SK-N-SH treated with all-trans-retinoic acid at 6 μM for 48 hours (cell line): ENCODE results near the gene MAPKBP1.

ENCODE experiments used
- ATAC-seq: fragments of 200-7000 bp; cut with Tn5 transposase; 3 replicates; pipeline ENCODE4 v1.9.1; 2020; ENCODE audit warnings: mild to moderate bottlenecking, moderate library complexity
- ARNTL ChIP-seq: fragments of 450-650 bp; formaldehyde crosslinking; IDR thresholded peaks from 2 replicates; pipeline ENCODE4 v1.5.0; 2020; ENCODE audit warnings: low read depth, mild to moderate bottlenecking, moderate library complexity, borderline replicate concordance
- BACH2 ChIP-seq: fragments of 250-450 bp; sonication (Bioruptor Pico); IDR thresholded peaks from 2 replicates; pipeline ENCODE4 v1.9.0; 2021; ENCODE audit warnings: mild to moderate bottlenecking, borderline replicate concordance
- CSDC2 ChIP-seq: fragments of 250-450 bp; sonication (Bioruptor Pico); IDR thresholded peaks from 2 replicates; pipeline ENCODE4 v1.5.0; 2020; ENCODE audit warnings: mild to moderate bottlenecking, moderate library complexity
- CSRNP3 ChIP-seq: fragments of 250-450 bp; sonication (Bioruptor Pico); IDR thresholded peaks from 2 replicates; pipeline ENCODE4 v1.5.1; 2021; ENCODE audit warnings: mild to moderate bottlenecking, moderate library complexity
- ESRRG ChIP-seq: fragments of 250-450 bp; sonication (Bioruptor Pico); IDR thresholded peaks from 2 replicates; pipeline ENCODE4 v1.6.1; 2021; ENCODE audit warnings: mild to moderate bottlenecking
- GLIS3 ChIP-seq: fragments of 250-450 bp; sonication (Bioruptor Pico); IDR thresholded peaks from 2 replicates; pipeline ENCODE4 v1.5.0; 2020; ENCODE audit warnings: mild to moderate bottlenecking, moderate library complexity
- OSR1 ChIP-seq: fragments of 250-450 bp; sonication (Bioruptor Pico); IDR thresholded peaks from 2 replicates; pipeline ENCODE4 v1.8.0; 2022; ENCODE audit warnings: moderate library complexity, mild to moderate bottlenecking, inconsistent platforms
- POU6F1 ChIP-seq: fragments of 250-450 bp; sonication (Bioruptor Pico); IDR thresholded peaks from 2 replicates; pipeline ENCODE4 v1.8.0; 2021; ENCODE audit warnings: low read depth, mild to moderate bottlenecking, moderate library complexity, borderline replicate concordance
- PPARA ChIP-seq: fragments of 250-450 bp; sonication (Bioruptor Pico); IDR thresholded peaks from 2 replicates; pipeline ENCODE4 v1.5.0; 2020; ENCODE audit warnings: mild to moderate bottlenecking, borderline replicate concordance
- RARB ChIP-seq: fragments of 250-450 bp; sonication (Bioruptor Pico); IDR thresholded peaks from 2 replicates; pipeline ENCODE4 v1.8.0; 2021; ENCODE audit warnings: mild to moderate bottlenecking, moderate library complexity
- SNAI2 ChIP-seq: fragments of 250-450 bp; sonication (Bioruptor Pico); IDR thresholded peaks from 2 replicates; pipeline ENCODE4 v1.5.0; 2020; ENCODE audit warnings: mild to moderate bottlenecking, moderate library complexity
- ZFP3 ChIP-seq: fragments of 250-450 bp; sonication (Bioruptor Pico); IDR thresholded peaks from 2 replicates; pipeline ENCODE4 v1.5.0; 2020; ENCODE audit warnings: mild to moderate bottlenecking, moderate library complexity
- ZNF565 ChIP-seq: fragments of 450-650 bp; formaldehyde crosslinking; conservative IDR thresholded peaks from 2 replicates; pipeline ENCODE4 v1.5.0; 2020; ENCODE audit warnings: low read depth, mild to moderate bottlenecking, moderate library complexity
- ZNF70 ChIP-seq: fragments of 450-650 bp; formaldehyde crosslinking; IDR thresholded peaks from 2 replicates; pipeline ENCODE4 v1.5.0; 2020; ENCODE audit warnings: mild to moderate bottlenecking, moderate library complexity
- TF ChIP-seq, protein P1 (sequence below): fragments of 250-450 bp; sonication (Bioruptor Pico); IDR thresholded peaks from 2 replicates; pipeline ENCODE4 v1.5.0; 2020; ENCODE audit warnings: mild to moderate bottlenecking, moderate library complexity
- TF ChIP-seq, protein P2 (sequence below): fragments of 250-450 bp; sonication (Bioruptor Pico); IDR thresholded peaks from 2 replicates; pipeline ENCODE4 v1.5.1; 2020; ENCODE audit warnings: low read depth, mild to moderate bottlenecking, moderate library complexity
- TF ChIP-seq, protein P3 (sequence below): fragments of 250-450 bp; sonication (Bioruptor Pico); IDR thresholded peaks from 2 replicates; pipeline ENCODE4 v1.8.0; 2020; ENCODE audit warnings: mild to moderate bottlenecking, moderate library complexity, borderline replicate concordance

MAPKBP1 gene

DNA sequence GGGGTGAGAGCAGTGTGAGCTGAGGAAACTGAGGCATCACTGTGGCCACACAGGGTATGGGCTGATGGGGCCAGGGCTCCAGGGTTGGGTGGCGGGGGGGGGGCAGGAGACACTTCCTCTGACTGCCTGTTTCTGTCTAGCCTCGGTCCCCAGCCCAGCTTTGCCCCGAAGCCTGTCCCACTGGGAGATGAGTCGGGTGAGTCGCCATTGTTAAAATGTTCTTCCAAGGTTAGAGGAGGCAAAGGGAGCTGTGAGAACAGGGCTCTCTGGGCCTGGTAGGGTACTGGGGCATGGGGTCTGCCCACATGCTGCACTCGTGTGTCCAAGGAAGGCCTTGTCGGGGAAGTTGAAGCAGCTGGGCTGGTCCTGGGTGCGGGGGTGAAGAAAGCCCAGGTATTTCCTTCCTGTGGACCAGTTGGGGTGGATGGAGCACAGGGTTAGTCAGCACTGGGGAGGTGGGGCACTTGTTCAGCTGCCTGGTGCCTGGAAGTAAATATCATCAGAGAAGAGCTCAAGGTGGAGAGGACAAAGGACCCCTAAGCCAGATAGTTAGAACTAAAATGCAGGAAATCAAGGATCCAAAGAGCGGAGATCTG is 45.3 kb downstream of the MAPKBP1 start (continued):
- TF ChIP-seq, protein P1, sequence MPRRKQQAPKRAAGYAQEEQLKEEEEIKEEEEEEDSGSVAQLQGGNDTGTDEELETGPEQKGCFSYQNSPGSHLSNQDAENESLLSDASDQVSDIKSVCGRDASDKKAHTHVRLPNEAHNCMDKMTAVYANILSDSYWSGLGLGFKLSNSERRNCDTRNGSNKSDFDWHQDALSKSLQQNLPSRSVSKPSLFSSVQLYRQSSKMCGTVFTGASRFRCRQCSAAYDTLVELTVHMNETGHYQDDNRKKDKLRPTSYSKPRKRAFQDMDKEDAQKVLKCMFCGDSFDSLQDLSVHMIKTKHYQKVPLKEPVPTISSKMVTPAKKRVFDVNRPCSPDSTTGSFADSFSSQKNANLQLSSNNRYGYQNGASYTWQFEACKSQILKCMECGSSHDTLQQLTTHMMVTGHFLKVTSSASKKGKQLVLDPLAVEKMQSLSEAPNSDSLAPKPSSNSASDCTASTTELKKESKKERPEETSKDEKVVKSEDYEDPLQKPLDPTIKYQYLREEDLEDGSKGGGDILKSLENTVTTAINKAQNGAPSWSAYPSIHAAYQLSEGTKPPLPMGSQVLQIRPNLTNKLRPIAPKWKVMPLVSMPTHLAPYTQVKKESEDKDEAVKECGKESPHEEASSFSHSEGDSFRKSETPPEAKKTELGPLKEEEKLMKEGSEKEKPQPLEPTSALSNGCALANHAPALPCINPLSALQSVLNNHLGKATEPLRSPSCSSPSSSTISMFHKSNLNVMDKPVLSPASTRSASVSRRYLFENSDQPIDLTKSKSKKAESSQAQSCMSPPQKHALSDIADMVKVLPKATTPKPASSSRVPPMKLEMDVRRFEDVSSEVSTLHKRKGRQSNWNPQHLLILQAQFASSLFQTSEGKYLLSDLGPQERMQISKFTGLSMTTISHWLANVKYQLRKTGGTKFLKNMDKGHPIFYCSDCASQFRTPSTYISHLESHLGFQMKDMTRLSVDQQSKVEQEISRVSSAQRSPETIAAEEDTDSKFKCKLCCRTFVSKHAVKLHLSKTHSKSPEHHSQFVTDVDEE: no peak
- no peak for TF ChIP-seq PPARA (CRISPR knock-in tag)
- TF ChIP-seq, all 23 proteins: peak for 0

- TF ChIP-seq SNAI2 (CRISPR knock-in tag) (no peak), ZNF70 (CRISPR knock-in tag) (no peak), ZFP3 (CRISPR knock-in tag) (no peak), OSR1 (CRISPR knock-in tag) (no peak), BACH2 (CRISPR knock-in tag) (no peak), ZNF565 (CRISPR knock-in tag) (no peak), POU6F1 (no peak), CSDC2 (no peak)
- TF ChIP-seq, protein P2, sequence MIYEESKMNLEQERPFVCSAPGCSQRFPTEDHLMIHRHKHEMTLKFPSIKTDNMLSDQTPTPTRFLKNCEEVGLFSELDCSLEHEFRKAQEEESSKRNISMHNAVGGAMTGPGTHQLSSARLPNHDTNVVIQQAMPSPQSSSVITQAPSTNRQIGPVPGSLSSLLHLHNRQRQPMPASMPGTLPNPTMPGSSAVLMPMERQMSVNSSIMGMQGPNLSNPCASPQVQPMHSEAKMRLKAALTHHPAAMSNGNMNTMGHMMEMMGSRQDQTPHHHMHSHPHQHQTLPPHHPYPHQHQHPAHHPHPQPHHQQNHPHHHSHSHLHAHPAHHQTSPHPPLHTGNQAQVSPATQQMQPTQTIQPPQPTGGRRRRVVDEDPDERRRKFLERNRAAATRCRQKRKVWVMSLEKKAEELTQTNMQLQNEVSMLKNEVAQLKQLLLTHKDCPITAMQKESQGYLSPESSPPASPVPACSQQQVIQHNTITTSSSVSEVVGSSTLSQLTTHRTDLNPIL: no peak
- TF ChIP-seq, protein P1: no peak
- no peak for ATAC-seq
Observed at GRCh38 chr15:41820791-41821423, 46.6 kb downstream of the MAPKBP1 start.

- no peak for TF ChIP-seq ZNF70 (CRISPR knock-in tag)
- TF ChIP-seq, all 23 proteins: peak for 0
- no peak for ATAC-seq
Observed at GRCh38 chr15:41821831-41822230, 47.5 kb downstream of the MAPKBP1 start.

- no peak for TF ChIP-seq CSRNP3 (CRISPR knock-in tag)
- TF ChIP-seq ESRRG: no peak
- TF ChIP-seq, protein P1: no peak
- no peak for TF ChIP-seq SNAI2 (CRISPR knock-in tag)
- TF ChIP-seq, protein P3, sequence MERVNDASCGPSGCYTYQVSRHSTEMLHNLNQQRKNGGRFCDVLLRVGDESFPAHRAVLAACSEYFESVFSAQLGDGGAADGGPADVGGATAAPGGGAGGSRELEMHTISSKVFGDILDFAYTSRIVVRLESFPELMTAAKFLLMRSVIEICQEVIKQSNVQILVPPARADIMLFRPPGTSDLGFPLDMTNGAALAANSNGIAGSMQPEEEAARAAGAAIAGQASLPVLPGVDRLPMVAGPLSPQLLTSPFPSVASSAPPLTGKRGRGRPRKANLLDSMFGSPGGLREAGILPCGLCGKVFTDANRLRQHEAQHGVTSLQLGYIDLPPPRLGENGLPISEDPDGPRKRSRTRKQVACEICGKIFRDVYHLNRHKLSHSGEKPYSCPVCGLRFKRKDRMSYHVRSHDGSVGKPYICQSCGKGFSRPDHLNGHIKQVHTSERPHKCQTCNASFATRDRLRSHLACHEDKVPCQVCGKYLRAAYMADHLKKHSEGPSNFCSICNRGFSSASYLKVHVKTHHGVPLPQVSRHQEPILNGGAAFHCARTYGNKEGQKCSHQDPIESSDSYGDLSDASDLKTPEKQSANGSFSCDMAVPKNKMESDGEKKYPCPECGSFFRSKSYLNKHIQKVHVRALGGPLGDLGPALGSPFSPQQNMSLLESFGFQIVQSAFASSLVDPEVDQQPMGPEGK: no peak
- TF ChIP-seq ARNTL: no peak
- no peak for TF ChIP-seq ZFP3 (CRISPR knock-in tag)
- no peak for TF ChIP-seq GLIS3 (CRISPR knock-in tag)
- TF ChIP-seq RARB (CRISPR knock-in tag): no peak
- no peak for TF ChIP-seq ZNF565 (CRISPR knock-in tag)
- no peak for TF ChIP-seq BACH2 (CRISPR knock-in tag)
- no peak for ATAC-seq
Observed at GRCh38 chr15:41822471-41822870, 48.2 kb downstream of the MAPKBP1 start.
